ENCODE measurements around the gene PDGFA. TPM values are rescaled to one million over a fixed set of nuclear protein-coding genes. Genes with fewer than 3 reads are reported as not detected.

Gene PDGFA
- total and polyA plus RNA-seq, 5 donors from 2014 or later: 2.9 TPM; not detected in 4

GRCh38 chr7:511476-512145, 8.0 kb downstream of the PDGFA start:
- ATAC-seq (ENCODE audit: low read depth in 2 of 2) (no peak), DNase-seq (no peak)
- Mint-ChIP-seq H3K4me3 (no peak overlapping the region), H3K27ac (no peak overlapping the region), H3K9me3 (no peaks in the 10 kb centered on the region), H3K4me1 (peaks cover 0 to 3% (median 0%) of the 10 kb centered on the region in 4 donors), H3K27me3 (peaks cover 14% of the 10 kb centered on the region), H3K36me3 (no peaks in the 10 kb centered on the region)
- Histone ChIP-seq H3K4me1 (ENCODE audit: control insufficient read depth, insufficient read depth, low read length, poor library complexity, severe bottlenecking) (no peaks in the 10 kb centered on the region), H3K27me3 (ENCODE audit: control insufficient read depth, insufficient read depth, low read length) (no peaks in the 10 kb centered on the region), H3K9me3 (ENCODE audit: control insufficient read depth in 2 of 2, low read length in 2 of 2) (no peaks in the 10 kb centered on the region), H3K36me3 (ENCODE audit: control insufficient read depth, insufficient read depth, low read length) (no peaks in the 10 kb centered on the region), H3K4me3 (ENCODE audit: low read depth, low read length) (no peak overlapping the region), H3K27ac (ENCODE audit: insufficient read depth, low read length, poor library complexity, severe bottlenecking) (no peak overlapping the region)

- Mint-ChIP-seq H3K4me3 (no peak overlapping the region), H3K27ac (no peak overlapping the region), H3K36me3 (no peaks in the 10 kb centered on the region), H3K9me3 (no peaks in the 10 kb centered on the region), H3K4me1 (no peaks in the 10 kb centered on the region), H3K27me3 (peaks cover 9% of the 10 kb centered on the region)
- Histone ChIP-seq H3K9me3 (ENCODE audit: control insufficient read depth in 2 of 2, low read length in 2 of 2) (no peaks in the 10 kb centered on the region), H3K4me3 (ENCODE audit: low read depth, low read length) (no peak overlapping the region), H3K27me3 (ENCODE audit: control insufficient read depth, insufficient read depth, low read length) (no peaks in the 10 kb centered on the region), H3K4me1 (ENCODE audit: control insufficient read depth, insufficient read depth, low read length, poor library complexity, severe bottlenecking) (no peaks in the 10 kb centered on the region), H3K27ac (ENCODE audit: insufficient read depth, low read length, poor library complexity, severe bottlenecking) (no peak overlapping the region), H3K36me3 (ENCODE audit: control insufficient read depth, insufficient read depth, low read length) (no peaks in the 10 kb centered on the region)
- ATAC-seq (ENCODE audit: low read depth in 2 of 2) (no peak), DNase-seq (no peak)
These were observed 8.8 kb downstream of the PDGFA start for GRCh38 chr7:510782-511281.

- H3K9me3 ChIP-seq (ENCODE audit: control insufficient read depth in 2 of 2, low read length in 2 of 2): no peaks in the 10 kb centered on the region
- Mint-ChIP-seq H3K27me3 (peaks cover 9% of the 10 kb centered on the region), H3K9me3 (no peaks in the 10 kb centered on the region), H3K36me3 (no peaks in the 10 kb centered on the region), H3K4me3 (no peak overlapping the region), H3K4me1 (no peaks in the 10 kb centered on the region), H3K27ac (no peak overlapping the region)
- H3K27ac ChIP-seq (ENCODE audit: insufficient read depth, low read length, poor library complexity, severe bottlenecking): no peak overlapping the region
- H3K4me3 ChIP-seq (ENCODE audit: low read depth, low read length): no peak overlapping the region
- H3K4me1 ChIP-seq (ENCODE audit: control insufficient read depth, insufficient read depth, low read length, poor library complexity, severe bottlenecking): no peaks in the 10 kb centered on the region
- DNase-seq: no peak
- no peaks in the 10 kb centered on the region for H3K27me3 ChIP-seq (ENCODE audit: control insufficient read depth, insufficient read depth, low read length)
- no peak for ATAC-seq (ENCODE audit: low read depth in 2 of 2)
- no peaks in the 10 kb centered on the region for H3K36me3 ChIP-seq (ENCODE audit: control insufficient read depth, insufficient read depth, low read length)
These were observed 9.5 kb downstream of the PDGFA start for GRCh38 chr7:510131-510481.

GRCh38 chr7:509426-510130, 10.1 kb downstream of the PDGFA start:
- Mint-ChIP-seq H3K4me3 (no peak overlapping the region), H3K9me3 (no peaks in the 10 kb centered on the region), H3K27me3 (peaks cover 6% of the 10 kb centered on the region), H3K36me3 (no peaks in the 10 kb centered on the region), H3K4me1 (no peaks in the 10 kb centered on the region), H3K27ac (no peak overlapping the region)
- Histone ChIP-seq H3K4me3 (ENCODE audit: low read depth, low read length) (no peak overlapping the region), H3K4me1 (ENCODE audit: control insufficient read depth, insufficient read depth, low read length, poor library complexity, severe bottlenecking) (no peaks in the 10 kb centered on the region), H3K27ac (ENCODE audit: insufficient read depth, low read length, poor library complexity, severe bottlenecking) (no peak overlapping the region), H3K36me3 (ENCODE audit: control insufficient read depth, insufficient read depth, low read length) (no peaks in the 10 kb centered on the region), H3K9me3 (ENCODE audit: control insufficient read depth in 2 of 2, low read length in 2 of 2) (no peaks in the 10 kb centered on the region), H3K27me3 (ENCODE audit: control insufficient read depth, insufficient read depth, low read length) (no peaks in the 10 kb centered on the region)
- ATAC-seq (ENCODE audit: low read depth in 2 of 2) (no peak), DNase-seq (no peak)

- Histone ChIP-seq H3K4me3 (ENCODE audit: low read depth, low read length) (no peak overlapping the region), H3K27ac (ENCODE audit: insufficient read depth, low read length, poor library complexity, severe bottlenecking) (no peak overlapping the region), H3K27me3 (ENCODE audit: control insufficient read depth, insufficient read depth, low read length) (no peaks in the 10 kb centered on the region), H3K9me3 (ENCODE audit: control insufficient read depth in 2 of 2, low read length in 2 of 2) (no peaks in the 10 kb centered on the region), H3K36me3 (ENCODE audit: control insufficient read depth, insufficient read depth, low read length) (no peaks in the 10 kb centered on the region), H3K4me1 (ENCODE audit: control insufficient read depth, insufficient read depth, low read length, poor library complexity, severe bottlenecking) (no peaks in the 10 kb centered on the region)
- ATAC-seq (ENCODE audit: low read depth in 2 of 2) (no peak), DNase-seq (no peak)
- Mint-ChIP-seq H3K27ac (no peak overlapping the region), H3K4me1 (no peaks in the 10 kb centered on the region), H3K27me3 (no peaks in the 10 kb centered on the region), H3K9me3 (no peaks in the 10 kb centered on the region), H3K4me3 (no peak overlapping the region), H3K36me3 (no peaks in the 10 kb centered on the region)
These were observed 11.0 kb downstream of the PDGFA start for GRCh38 chr7:508461-509170.

- no peak for DNase-seq
- H3K36me3 ChIP-seq (ENCODE audit: control insufficient read depth, insufficient read depth, low read length): no peaks in the 10 kb centered on the region
- Mint-ChIP-seq H3K9me3 (no peaks in the 10 kb centered on the region), H3K27ac (no peak overlapping the region), H3K4me1 (no peaks in the 10 kb centered on the region), H3K36me3 (no peaks in the 10 kb centered on the region), H3K4me3 (no peak overlapping the region), H3K27me3 (no peaks in the 10 kb centered on the region)
- no peaks in the 10 kb centered on the region for H3K4me1 ChIP-seq (ENCODE audit: control insufficient read depth, insufficient read depth, low read length, poor library complexity, severe bottlenecking)
- H3K27me3 ChIP-seq (ENCODE audit: control insufficient read depth, insufficient read depth, low read length): no peaks in the 10 kb centered on the region
- H3K27ac ChIP-seq (ENCODE audit: insufficient read depth, low read length, poor library complexity, severe bottlenecking): no peak overlapping the region
- no peaks in the 10 kb centered on the region for H3K9me3 ChIP-seq (ENCODE audit: control insufficient read depth in 2 of 2, low read length in 2 of 2)
- ATAC-seq (ENCODE audit: low read depth in 2 of 2): no peak
- H3K4me3 ChIP-seq (ENCODE audit: low read depth, low read length): no peak overlapping the region
These were observed 11.9 kb downstream of the PDGFA start for GRCh38 chr7:507623-508300.

GRCh38 chr7:506921-507622, 12.6 kb downstream of the PDGFA start:
- ATAC-seq (ENCODE audit: low read depth in 2 of 2): no peak
- Mint-ChIP-seq H3K9me3 (no peaks in the 10 kb centered on the region), H3K4me3 (no peak overlapping the region), H3K36me3 (no peaks in the 10 kb centered on the region), H3K27ac (no peak overlapping the region), H3K27me3 (no peaks in the 10 kb centered on the region), H3K4me1 (no peaks in the 10 kb centered on the region)
- H3K4me3 ChIP-seq (ENCODE audit: low read depth, low read length): no peak overlapping the region
- H3K36me3 ChIP-seq (ENCODE audit: control insufficient read depth, insufficient read depth, low read length): no peaks in the 10 kb centered on the region
- no peaks in the 10 kb centered on the region for H3K4me1 ChIP-seq (ENCODE audit: control insufficient read depth, insufficient read depth, low read length, poor library complexity, severe bottlenecking)
- no peaks in the 10 kb centered on the region for H3K9me3 ChIP-seq (ENCODE audit: control insufficient read depth in 2 of 2, low read length in 2 of 2)
- H3K27me3 ChIP-seq (ENCODE audit: control insufficient read depth, insufficient read depth, low read length): no peaks in the 10 kb centered on the region
- H3K27ac ChIP-seq (ENCODE audit: insufficient read depth, low read length, poor library complexity, severe bottlenecking): no peak overlapping the region
- no peak for DNase-seq

Measured in CD4-positive, CD25-positive, alpha-beta regulatory T cell (primary cell).